Measurements from ENCODE around the gene GALNT2. TPM values are rescaled to one million over a fixed set of nuclear protein-coding genes. Genes with fewer than 3 reads are reported as not detected.

Gene GALNT2
- total RNA-seq, 2 experiments from 2014 or later = 48.2 to 51.0 TPM

GRCh38 chr1:230220478-230220877 is 153.4 kb downstream of the GALNT2 start:
- intact Hi-C loops (cut with DNase I, micrococcal nuclease) = no loop called here
- ChIA-PET POLR2A (no interaction called here), CTCF (interaction anchor here (0.7 to 1.9 kb wide), 3 partner anchors 11 to 20 kb away, joined by 3 to 4 read pairs (median 4); no protein-coding TSS in a partner anchor)
- Mint-ChIP-seq H3K4me1 (peaks cover 2% of the 10 kb centered on the region), H3K27ac (no peak overlapping the region), H3K27me3 (no peaks in the 10 kb centered on the region), H3K4me3 (no peak overlapping the region), H3K9me3 (ENCODE audit: low read depth) (no peaks in the 10 kb centered on the region), H3K36me3 (ENCODE audit: low read depth) (peaks cover 10% of the 10 kb centered on the region)
- DNase-seq (no peak), ATAC-seq (no peak)

GRCh38 chr1:230220907-230221306 is 153.9 kb downstream of the GALNT2 start:
- Mint-ChIP-seq H3K27me3 (no peaks in the 10 kb centered on the region), H3K4me3 (no peak overlapping the region), H3K36me3 (ENCODE audit: low read depth) (peaks cover 10% of the 10 kb centered on the region), H3K9me3 (ENCODE audit: low read depth) (no peaks in the 10 kb centered on the region), H3K27ac (no peak overlapping the region), H3K4me1 (peaks cover 2% of the 10 kb centered on the region)
- DNase-seq = no peak
- intact Hi-C loops (cut with DNase I, micrococcal nuclease) = no loop called here
- POLR2A ChIA-PET = no interaction called here
- CTCF ChIA-PET = interaction anchor here (0.7 to 1.9 kb wide), 4 partner anchors 9 to 560 kb away, joined by 4 to 5 read pairs (median 4); no protein-coding TSS in a partner anchor
- no peak for ATAC-seq

GRCh38 chr1:230222678-230223077 is 155.6 kb downstream of the GALNT2 start:
- intact Hi-C loops (cut with DNase I, micrococcal nuclease) = no loop called here
- peak; percentile 57 for ATAC-seq
- Mint-ChIP-seq H3K27me3 (no peaks in the 10 kb centered on the region), H3K4me1 (peaks cover 2% of the 10 kb centered on the region), H3K4me3 (no peak overlapping the region), H3K27ac (no peak overlapping the region), H3K36me3 (ENCODE audit: low read depth) (peaks cover 6% of the 10 kb centered on the region), H3K9me3 (ENCODE audit: low read depth) (no peaks in the 10 kb centered on the region)
- DNase-seq = no peak
- ChIA-PET CTCF (interaction anchor here (1.4 kb wide), 1 partner anchor 14 kb away, joined by 5 read pairs; no protein-coding TSS in a partner anchor), POLR2A (interaction anchor here (0.6 kb wide), 1 partner anchor 153 kb away, joined by 6 read pairs; no protein-coding TSS in a partner anchor)

GRCh38 chr1:230224101-230224960 is 157.3 kb downstream of the GALNT2 start:
- H3K27ac Mint-ChIP-seq = no peak overlapping the region
- intact Hi-C loops (cut with DNase I, micrococcal nuclease) = no loop called here
- ChIA-PET CTCF (interaction anchor here (0.6 to 1.2 kb wide), 3 partner anchors 10 to 152 kb away, joined by 3 read pairs; no protein-coding TSS in a partner anchor), POLR2A (no interaction called here)
- DNase-seq (no peak), ATAC-seq (no peak)
- H3K4me3 Mint-ChIP-seq = no peak overlapping the region
- no peaks in the 10 kb centered on the region for H3K27me3 Mint-ChIP-seq
- no peaks in the 10 kb centered on the region for H3K9me3 Mint-ChIP-seq (ENCODE audit: low read depth)
- H3K4me1 Mint-ChIP-seq = peaks cover 2% of the 10 kb centered on the region
- peaks cover 8% of the 10 kb centered on the region for H3K36me3 Mint-ChIP-seq (ENCODE audit: low read depth)

- intact Hi-C loops (cut with DNase I, micrococcal nuclease) = no loop called here
- Mint-ChIP-seq H3K9me3 (ENCODE audit: low read depth) (no peaks in the 10 kb centered on the region), H3K36me3 (ENCODE audit: low read depth) (peaks cover 15% of the 10 kb centered on the region), H3K27ac (no peak overlapping the region), H3K27me3 (no peaks in the 10 kb centered on the region), H3K4me1 (peaks cover 6% of the 10 kb centered on the region), H3K4me3 (no peak overlapping the region)
- ATAC-seq (no peak), DNase-seq (no peak)
- ChIA-PET CTCF (interaction anchor here (0.7 to 1.5 kb wide), 3 partner anchors 15 to 44 kb away, joined by 3 read pairs; no protein-coding TSS in a partner anchor), POLR2A (no interaction called here)
These were observed 159.2 kb downstream of the GALNT2 start for GRCh38 chr1:230226007-230226800.

DNA sequence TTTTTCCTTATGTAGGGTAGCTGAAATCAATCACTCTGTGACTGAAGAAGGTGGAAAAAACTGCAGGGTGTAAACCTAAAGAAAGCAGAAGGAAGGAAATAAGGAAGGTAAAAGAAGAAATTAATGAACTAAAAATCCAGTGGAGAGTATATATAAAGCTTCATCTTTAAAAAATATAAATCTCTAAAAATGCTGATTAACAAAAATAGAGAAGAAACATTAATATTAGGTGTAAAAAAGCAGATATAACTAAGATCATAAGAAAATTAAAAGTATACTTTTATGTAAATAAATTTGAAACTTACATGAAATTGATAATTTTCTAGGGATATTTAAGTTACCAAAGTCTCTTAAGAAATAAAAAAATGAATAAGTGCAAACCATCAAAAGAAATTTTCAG is 159.8 kb downstream of the GALNT2 start:
- ChIA-PET CTCF (interaction anchor here (0.7 to 1.5 kb wide), 3 partner anchors 16 to 44 kb away, joined by 3 read pairs; no protein-coding TSS in a partner anchor), POLR2A (no interaction called here)
- Mint-ChIP-seq H3K9me3 (ENCODE audit: low read depth) (no peaks in the 10 kb centered on the region), H3K36me3 (ENCODE audit: low read depth) (peaks cover 15% of the 10 kb centered on the region), H3K4me1 (peaks cover 10% of the 10 kb centered on the region), H3K27ac (no peak overlapping the region), H3K4me3 (no peak overlapping the region), H3K27me3 (no peaks in the 10 kb centered on the region)
- DNase-seq (no peak), ATAC-seq (no peak)
- intact Hi-C loops (cut with DNase I, micrococcal nuclease) = no loop called here

DNA sequence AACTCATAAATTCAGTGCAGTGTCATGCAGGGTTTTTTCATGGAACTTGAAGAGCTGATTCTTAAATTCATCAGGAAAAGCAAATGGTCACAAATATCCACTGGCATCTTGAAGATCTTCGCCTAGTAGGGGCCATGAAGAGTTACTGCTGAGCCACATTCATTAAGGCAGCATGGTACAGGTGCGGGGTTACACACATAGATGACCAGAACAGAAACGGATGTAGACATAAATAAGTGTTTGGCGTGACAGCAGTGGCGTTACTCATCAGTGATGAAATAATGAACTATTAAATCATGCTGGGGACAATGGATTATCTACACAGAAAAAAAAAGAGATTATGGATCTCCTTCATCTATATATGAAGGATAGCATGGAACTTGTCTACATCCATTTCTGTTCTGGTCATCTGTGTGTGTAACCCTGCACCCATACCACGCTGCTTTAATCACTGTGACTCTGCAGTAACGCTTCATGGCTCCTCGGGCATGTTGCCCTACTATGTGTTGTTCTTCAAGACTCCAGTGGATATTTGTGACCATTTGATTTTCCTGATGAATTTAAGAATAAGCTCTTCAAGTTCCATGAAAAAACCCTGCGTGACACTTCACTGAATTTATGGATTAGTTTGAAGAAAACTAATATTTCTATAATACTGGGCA is 161.3 kb downstream of the GALNT2 start:
- no peaks in the 10 kb centered on the region for H3K27me3 Mint-ChIP-seq
- POLR2A ChIA-PET = no interaction called here

DNA sequence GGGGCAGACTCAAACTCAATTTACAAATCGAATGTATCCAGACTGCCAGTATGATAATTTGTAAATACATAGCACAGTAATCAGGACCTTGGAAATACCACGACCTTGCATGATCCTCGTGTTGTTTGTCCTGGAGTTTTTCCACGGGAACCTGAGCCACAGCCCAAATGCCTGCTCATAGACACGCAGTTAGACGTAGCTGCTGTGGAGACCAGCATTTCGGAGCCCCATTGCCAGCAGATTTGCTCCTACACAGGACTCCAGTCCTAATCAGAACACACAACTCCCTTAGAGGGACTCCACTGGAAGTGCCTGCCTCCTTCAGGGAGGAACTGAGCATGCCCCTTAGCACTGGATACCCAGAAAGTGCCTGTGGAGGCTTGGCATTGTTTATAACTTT is 163.2 kb downstream of the GALNT2 start:
- H3K27ac Mint-ChIP-seq = no peak overlapping the region
- DNase-seq (no peak), ATAC-seq (no peak)
- H3K4me3 Mint-ChIP-seq = no peak overlapping the region
- H3K27me3 Mint-ChIP-seq = no peaks in the 10 kb centered on the region
- peaks cover 22% of the 10 kb centered on the region for H3K36me3 Mint-ChIP-seq (ENCODE audit: low read depth)
- ChIA-PET POLR2A (no interaction called here), CTCF (no interaction called here)
- no peaks in the 10 kb centered on the region for H3K9me3 Mint-ChIP-seq (ENCODE audit: low read depth)
- H3K4me1 Mint-ChIP-seq = peaks cover 11% of the 10 kb centered on the region
- intact Hi-C loops (cut with DNase I, micrococcal nuclease) = no loop called here

More for the DNA sequence above, 161.3 kb downstream of the GALNT2 start:
- Mint-ChIP-seq H3K27ac (no peak overlapping the region), H3K9me3 (ENCODE audit: low read depth) (no peaks in the 10 kb centered on the region), H3K36me3 (ENCODE audit: low read depth) (peaks cover 15% of the 10 kb centered on the region), H3K4me3 (no peak overlapping the region), H3K4me1 (peaks cover 11% of the 10 kb centered on the region)
- intact Hi-C loops (cut with DNase I, micrococcal nuclease) = no loop called here
- ATAC-seq = no peak
- no peak for DNase-seq
- CTCF ChIA-PET = interaction anchor here (0.6 to 1.1 kb wide), 2 partner anchors 13 to 105 kb away, joined by 4 read pairs; no protein-coding TSS in a partner anchor

GRCh38 chr1:230230948-230231773 is 164.1 kb downstream of the GALNT2 start:
- intact Hi-C loops (cut with DNase I, micrococcal nuclease) = no loop called here
- ATAC-seq = peak; percentile 81
- CTCF ChIA-PET = interaction anchor here (0.8 to 1.3 kb wide), 3 partner anchors 11 to 120 kb away, joined by 3 read pairs; no protein-coding TSS in a partner anchor
- no peak overlapping the region for H3K4me3 Mint-ChIP-seq
- DNase-seq = no peak
- POLR2A ChIA-PET = no interaction called here
- H3K27me3 Mint-ChIP-seq = no peaks in the 10 kb centered on the region
- H3K4me1 Mint-ChIP-seq = peaks cover 11% of the 10 kb centered on the region
- H3K36me3 Mint-ChIP-seq (ENCODE audit: low read depth) = peaks cover 26% of the 10 kb centered on the region
- peak overlapping the region; percentile 55 for H3K27ac Mint-ChIP-seq
- no peaks in the 10 kb centered on the region for H3K9me3 Mint-ChIP-seq (ENCODE audit: low read depth)

DNA sequence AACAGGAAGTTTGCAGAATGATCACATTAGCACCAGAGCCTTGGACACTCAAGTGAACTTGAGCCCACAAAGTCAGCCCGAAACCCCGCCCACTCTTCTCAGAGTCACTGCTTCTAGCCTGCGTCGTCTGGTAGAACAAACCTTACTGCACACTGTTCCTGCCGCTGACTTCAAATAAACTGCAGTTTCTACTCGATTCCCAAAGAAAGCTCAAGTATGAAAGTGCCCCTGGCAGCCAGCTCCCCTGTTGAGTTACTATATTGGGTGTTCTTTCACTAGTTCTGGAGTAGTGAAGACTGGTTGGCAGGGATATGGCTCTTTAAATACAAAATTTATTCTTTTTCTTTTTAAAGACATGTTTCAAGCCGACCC is 164.7 kb downstream of the GALNT2 start:
- ATAC-seq (peak; percentile 74), DNase-seq (peak; percentile 53)
- Mint-ChIP-seq H3K27ac (peak overlapping the region; percentile 55), H3K4me1 (peaks cover 11% of the 10 kb centered on the region), H3K4me3 (no peak overlapping the region), H3K27me3 (no peaks in the 10 kb centered on the region), H3K36me3 (ENCODE audit: low read depth) (peaks cover 26% of the 10 kb centered on the region), H3K9me3 (ENCODE audit: low read depth) (no peaks in the 10 kb centered on the region)
- intact Hi-C loops (cut with DNase I, micrococcal nuclease) = no loop called here
- ChIA-PET CTCF (interaction anchor here (0.8 to 1.3 kb wide), 3 partner anchors 12 to 120 kb away, joined by 3 read pairs; no protein-coding TSS in a partner anchor), POLR2A (no interaction called here)
